GM08714 (cell line): ENCODE results near the gene NAA15.
"Not testable (repeated sequence)": the region's sequence is repeated elsewhere in the genome, so short reads cannot be mapped to it uniquely, and the experiment has no call there.

ENCODE experiments used
- H3K4me3 ChIP-seq: fragments of 200-500 bp; sonication (Bioruptor generic); 2 replicates; pipeline ENCODE4 v1.5.1; 2014; ENCODE audit warnings: mild to moderate bottlenecking, low read length, inconsistent platforms
- ZNF274 ChIP-seq: IDR thresholded peaks from 2 replicates; pipeline ENCODE4 v1.6.1; 2012; ENCODE audit warnings: mild to moderate bottlenecking, low read depth, low read length

NAA15 gene

DNA sequence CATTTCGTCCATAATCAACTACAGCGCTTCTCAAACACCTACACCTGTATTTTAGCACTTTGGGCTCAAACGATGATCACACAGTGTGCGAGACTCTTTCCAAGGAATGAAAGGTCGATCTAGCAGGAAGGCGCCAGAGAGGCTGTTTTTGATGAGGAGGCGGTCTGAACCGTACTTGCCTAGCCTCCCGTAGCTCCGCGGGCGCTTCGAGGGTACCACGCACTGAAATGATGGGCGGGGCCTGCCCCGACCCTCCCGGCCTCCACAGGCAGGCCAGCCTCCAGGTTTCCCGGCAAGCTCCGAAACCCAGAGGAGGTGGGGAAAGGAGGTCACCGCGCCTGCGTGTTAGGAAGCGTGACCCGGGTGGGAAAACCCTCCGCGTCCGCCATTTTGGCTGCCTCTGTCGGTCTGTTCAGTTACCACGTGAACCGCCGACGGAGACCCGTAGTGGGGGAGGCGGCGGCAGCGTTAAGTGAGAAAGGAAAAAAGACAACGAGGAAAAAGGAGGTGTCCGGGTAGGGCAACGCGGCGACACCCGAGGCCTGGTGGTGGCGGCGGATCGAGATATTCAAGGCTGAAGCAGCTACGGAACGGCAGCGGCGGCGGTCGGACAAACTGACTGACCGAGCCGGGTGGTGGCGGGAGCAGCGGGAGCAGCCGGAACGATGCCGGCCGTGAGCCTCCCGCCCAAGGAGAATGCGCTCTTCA is at the start of gene NAA15:
Gene NAA15, plus strand, starts transcription at position 393 of the 708 bp plus-strand sequence. Its CDS starts 273 bp downstream, at position 666.
- H3K4me3 ChIP-seq = peak within 1 kb of the TSS; percentile 95
- TF ChIP-seq ZNF274 = no peak

- no peak for TF ChIP-seq ZNF274
- no peak overlapping the region for H3K4me3 ChIP-seq
Observed at GRCh38 chr4:139253046-139253445, 48.3 kb upstream of the NAA15 start.

- no peak for TF ChIP-seq ZNF274
- no peak overlapping the region for H3K4me3 ChIP-seq
Observed at GRCh38 chr4:139253713-139254112, 47.6 kb upstream of the NAA15 start.

GRCh38 chr4:139255581-139255980 is 45.7 kb upstream of the NAA15 start:
- not testable (repeated sequence) for H3K4me3 ChIP-seq

DNA sequence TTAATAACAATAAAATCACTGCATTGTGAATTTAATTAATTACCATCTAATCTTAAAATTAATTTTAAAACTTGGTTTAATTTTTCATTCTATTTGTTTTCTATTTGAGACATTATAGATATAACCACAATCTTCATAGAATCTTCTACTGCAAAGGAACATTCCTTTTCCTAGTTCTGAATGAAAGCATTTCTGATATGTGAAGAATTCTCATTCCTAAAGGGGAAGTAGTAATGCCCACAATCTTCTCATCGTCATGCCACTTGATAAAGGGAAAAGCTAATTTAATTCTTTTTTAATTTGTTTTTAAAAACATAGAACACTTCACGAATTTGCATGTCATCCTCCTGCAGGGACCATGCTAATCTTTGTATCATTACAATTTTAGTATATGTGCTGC is 45.0 kb upstream of the NAA15 start:
- TF ChIP-seq ZNF274 = no peak
- H3K4me3 ChIP-seq = no peak overlapping the region

- no peak overlapping the region for H3K4me3 ChIP-seq
- TF ChIP-seq ZNF274 = no peak
Observed at GRCh38 chr4:139265654-139266053, 35.7 kb upstream of the NAA15 start.

- TF ChIP-seq ZNF274 = no peak
- peak overlapping the region; percentile 11; the same call in 1 of the 2 replicates for H3K4me3 ChIP-seq
Observed at GRCh38 chr4:139266208-139266582, 35.1 kb upstream of the NAA15 start.

- TF ChIP-seq ZNF274 = no peak
Observed at GRCh38 chr4:139266583-139267257, 34.6 kb upstream of the NAA15 start.

DNA sequence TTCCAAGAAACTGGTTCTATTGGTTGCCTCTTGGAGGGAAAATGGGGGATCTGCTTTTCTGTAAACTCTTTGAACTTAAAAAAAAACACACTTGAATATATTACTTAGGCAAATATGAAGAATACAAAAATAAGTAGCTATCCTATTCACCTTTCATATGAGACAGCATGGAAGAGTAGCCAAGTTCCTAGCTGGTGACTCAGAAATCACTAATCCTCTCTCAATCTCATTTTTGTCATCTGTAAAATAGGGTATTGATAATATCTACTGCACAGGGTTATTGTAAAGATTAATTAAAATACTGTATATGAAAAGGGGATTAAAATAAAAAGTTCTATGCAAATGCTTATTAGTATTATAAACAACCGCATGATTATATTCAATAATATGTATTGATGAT is 34.0 kb upstream of the NAA15 start:
- TF ChIP-seq ZNF274 = no peak
- H3K4me3 ChIP-seq = no peak overlapping the region

More at GRCh38 chr4:139266583-139267257, 34.6 kb upstream of the NAA15 start:
- peak overlapping the region; percentile 11; the same call in 1 of the 2 replicates for H3K4me3 ChIP-seq

DNA sequence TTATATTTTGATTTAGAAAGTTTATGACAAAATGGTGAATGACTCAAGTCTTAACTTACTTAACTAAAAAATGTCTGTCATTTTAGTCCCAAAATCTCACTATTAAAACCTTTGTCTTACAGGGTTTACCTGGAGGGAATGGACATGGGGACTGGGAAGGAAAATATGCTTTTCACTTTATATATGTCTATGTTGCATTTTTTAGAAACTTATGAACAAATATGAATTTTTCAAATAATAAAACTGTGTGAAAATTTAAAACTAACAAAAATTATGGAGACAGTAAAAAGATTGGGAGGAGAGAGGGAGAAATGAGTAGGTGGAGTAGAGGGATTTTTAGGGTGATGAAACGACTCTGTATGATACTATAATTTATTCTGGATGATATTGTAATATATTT is 27.5 kb upstream of the NAA15 start:
- no peak overlapping the region for H3K4me3 ChIP-seq
- no peak for TF ChIP-seq ZNF274

DNA sequence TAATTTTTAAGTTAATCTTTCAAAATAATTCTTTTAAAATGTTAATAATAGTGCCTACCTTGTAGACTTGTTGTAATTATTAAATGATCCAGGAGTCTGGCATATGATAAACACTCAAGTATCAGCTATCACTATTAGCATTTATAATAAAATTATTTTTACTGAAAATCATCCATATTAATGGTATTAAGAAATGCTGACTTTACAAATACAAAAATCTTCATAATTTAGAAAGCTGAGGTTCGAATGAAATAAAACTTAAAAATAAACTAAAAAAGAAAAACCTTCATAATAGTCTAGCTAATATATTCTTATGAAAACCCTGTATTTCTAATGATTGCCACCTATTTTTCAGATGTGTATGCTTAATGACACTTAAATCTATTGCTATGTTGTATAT is 26.5 kb upstream of the NAA15 start:
- no peak for TF ChIP-seq ZNF274
- no peak overlapping the region for H3K4me3 ChIP-seq

- no peak for TF ChIP-seq ZNF274
- H3K4me3 ChIP-seq = no peak overlapping the region
Observed at GRCh38 chr4:139275281-139275735, 26.0 kb upstream of the NAA15 start.

- no peak overlapping the region for H3K4me3 ChIP-seq
- TF ChIP-seq ZNF274 = no peak
Observed at GRCh38 chr4:139278485-139278884, 22.8 kb upstream of the NAA15 start.

GRCh38 chr4:139278912-139279759 is 22.2 kb upstream of the NAA15 start:
- no peak for TF ChIP-seq ZNF274
- peak overlapping the region; percentile 35; the same call in 1 of the 2 replicates for H3K4me3 ChIP-seq
